Common myeloid progenitor, CD34-positive (primary cell): Measurements from ENCODE around the gene DNAJC21.
"Not testable (repeated sequence)": the region's sequence is repeated elsewhere in the genome, so short reads cannot be mapped to it uniquely, and the experiment has no call there.

Experiments used
- CTCF ChIA-PET: fragments of 350-600 bp; sonication (Branson Sonifier 250); formaldehyde crosslinking; loops from one replicate; lab custom pipeline; 2021; ENCODE audit warnings: antibody characterized with exemption; lab: Charles Lee
- POLR2A ChIA-PET: fragments of 350-600 bp; sonication (Branson Sonifier 250); formaldehyde crosslinking; loops from one replicate; lab custom pipeline; 2021; ENCODE audit warnings: antibody characterized with exemption; lab: Charles Lee
- DNase-seq, 3 donors: peaks; one replicate each; pipeline versions ENCODE4 v3.0.0 to v3.0.0-alpha.2; 2013
- H3K27ac ChIP-seq, 2 experiments: 1 replicate in 1 of 2; 2 replicates in 1 of 2; pipeline ENCODE4 v1.7.0; 2013; ENCODE audit warnings: inconsistent platforms in 2 of 2, low read length in 2 of 2, mild to moderate bottlenecking in 2 of 2, low read depth in 1 of 2, moderate library complexity in 1 of 2; ENCODE audit not compliant: severe bottlenecking in 2 of 2, insufficient read depth in 1 of 2, poor library complexity in 1 of 2
- H3K27me3 ChIP-seq, 5 experiments: replicated peaks in 2 of 5; 1 replicate in 3 of 5; 2 replicates in 2 of 5; pipeline versions ENCODE4 v1.6.1 to v1.7.0; 2013; ENCODE audit warnings: low read length in 4 of 5, mild to moderate bottlenecking in 2 of 5, moderate library complexity in 2 of 5, inconsistent platforms in 1 of 5; ENCODE audit not compliant: insufficient read depth in 5 of 5, control insufficient read depth in 4 of 5
- H3K36me3 ChIP-seq, 4 experiments: 1 replicate in 2 of 4; 2 replicates in 2 of 4; pipeline versions ENCODE4 v1.6.1 to v1.7.0; 2013; ENCODE audit warnings: low read length in 3 of 4, control low read depth in 1 of 4, mild to moderate bottlenecking in 1 of 4; ENCODE audit not compliant: control insufficient read depth in 4 of 4, insufficient read depth in 4 of 4
- H3K4me1 ChIP-seq, 4 experiments: 1 replicate in 3 of 4; 2 replicates in 1 of 4; pipeline versions ENCODE4 v1.6.1 to v1.7.1; 2013; ENCODE audit warnings: low read length in 3 of 4, mild to moderate bottlenecking in 3 of 4, control low read depth in 1 of 4, inconsistent platforms in 1 of 4, moderate library complexity in 1 of 4; ENCODE audit not compliant: control insufficient read depth in 4 of 4, insufficient read depth in 4 of 4; ENCODE audit errors: control extremely low read depth in 1 of 4
- H3K4me3 ChIP-seq, 7 experiments: 1 replicate in 4 of 7; 2 replicates in 3 of 7; pipeline versions ENCODE4 v1.5.1 to v1.7.0; 2013; ENCODE audit warnings: mild to moderate bottlenecking in 7 of 7, low read length in 6 of 7, moderate library complexity in 6 of 7, inconsistent platforms in 2 of 7, low read depth in 2 of 7, control low read depth in 1 of 7; ENCODE audit not compliant: insufficient read depth in 4 of 7, control insufficient read depth in 1 of 7; ENCODE audit errors: extremely low read depth in 1 of 7
- H3K9me3 ChIP-seq, 5 experiments: 1 replicate in 4 of 5; 2 replicates in 1 of 5; pipeline versions ENCODE4 v1.6.1 to v1.7.1; 2013; ENCODE audit warnings: low read length in 4 of 5, mild to moderate bottlenecking in 2 of 5, inconsistent platforms in 1 of 5, low read depth in 1 of 5, moderate library complexity in 1 of 5; ENCODE audit not compliant: control insufficient read depth in 4 of 5, insufficient read depth in 2 of 5; ENCODE audit errors: control extremely low read depth in 1 of 5
- WGBS: methylation state at CpG from one replicate; pipeline ENCODE4 v1.1.5; 2013; ENCODE audit not compliant: insufficient coverage; 5-methylcytosine and 5-hydroxymethylcytosine counted together

DNAJC21 gene

GRCh38 chr5:34916518-34916917 is 12.8 kb upstream of the DNAJC21 start:
- no peak for DNase-seq
- H3K4me3 ChIP-seq: peak overlapping the region in 6 of 7 experiments; percentile 93 to 100 (median 98)
- ChIA-PET CTCF (interaction anchor here (0.8 to 2.4 kb wide), 6 partner anchors 12 to 393 kb away, joined by 3 to 8 read pairs (median 4); partner anchors contain the start of gene DNAJC21), POLR2A (interaction anchor here (3.4 kb wide), 1 partner anchor 13 kb away, joined by 27 read pairs; the partner anchor contains the start of gene DNAJC21)
- no CpG with 5 or more reads among the region's 6 CpGs for WGBS
- H3K27ac ChIP-seq: peak overlapping the region; percentile 80 to 95
- no peaks in the 10 kb centered on the region for H3K9me3 ChIP-seq
- peaks cover 3 to 36% (median 13%) of the 10 kb centered on the region in 4 experiments for H3K36me3 ChIP-seq
- H3K27me3 ChIP-seq: no peaks in the 10 kb centered on the region
- H3K4me1 ChIP-seq: peaks cover 19 to 36% (median 26%) of the 10 kb centered on the region in 4 experiments

GRCh38 chr5:34918025-34918424 is 11.3 kb upstream of the DNAJC21 start:
- H3K4me1 ChIP-seq: peaks cover 19 to 33% (median 26%) of the 10 kb centered on the region in 4 experiments
- peak overlapping the region in 1 of 7 experiments; percentile 100 for H3K4me3 ChIP-seq
- H3K27ac ChIP-seq: peak overlapping the region in 1 of 2 experiments; percentile 25
- H3K36me3 ChIP-seq: peaks cover 3 to 42% (median 15%) of the 10 kb centered on the region in 4 experiments
- CTCF ChIA-PET: interaction anchor here (2.1 kb wide), 1 partner anchor 11 kb away, joined by 8 read pairs; the partner anchor contains the start of gene DNAJC21
- H3K9me3 ChIP-seq: no peaks in the 10 kb centered on the region
- H3K27me3 ChIP-seq: no peaks in the 10 kb centered on the region
- WGBS: no CpG with 5 or more reads among the region's 4 CpGs
- DNase-seq: no peak
- POLR2A ChIA-PET: no interaction called here

- Histone ChIP-seq H3K36me3 (peaks cover 3 to 52% (median 22%) of the 10 kb centered on the region in 4 experiments), H3K4me3 (no peak overlapping the region), H3K4me1 (peaks cover 17 to 26% (median 21%) of the 10 kb centered on the region in 4 experiments), H3K9me3 (no peaks in the 10 kb centered on the region), H3K27ac (no peak overlapping the region), H3K27me3 (no peaks in the 10 kb centered on the region)
- CTCF ChIA-PET: interaction anchor here (0.7 kb wide), 1 partner anchor 433 kb away, joined by 4 read pairs; no protein-coding TSS in a partner anchor
- no CpG with 5 or more reads among the region's 4 CpGs for WGBS
- DNase-seq: peak in 2 of 3 donors; percentile 47 to 58
- POLR2A ChIA-PET: no interaction called here
Observed at GRCh38 chr5:34919077-34919476, 10.3 kb upstream of the DNAJC21 start.

- WGBS: 97% methylated on average over 5 of the region's 9 CpGs
- POLR2A ChIA-PET, H3K4me3 ChIP-seq, H3K27me3 ChIP-seq, DNase-seq, H3K9me3 ChIP-seq, H3K4me1 ChIP-seq: not testable (repeated sequence)
- peak overlapping the region in 1 of 2 experiments; percentile 55 for H3K27ac ChIP-seq
- H3K36me3 ChIP-seq: peaks cover 9 to 79% (median 34%) of the 10 kb centered on the region in 4 experiments
- CTCF ChIA-PET: interaction anchor here (1.6 kb wide), 1 partner anchor 8 kb away, joined by 5 read pairs; the partner anchor contains the start of genes BRIX1 and RAD1
Observed at GRCh38 chr5:34923256-34923655, 6.1 kb upstream of the DNAJC21 start.

- Histone ChIP-seq H3K27ac (peak overlapping the region in 1 of 2 experiments; percentile 55), H3K27me3 (no peaks in the 10 kb centered on the region), H3K9me3 (no peaks in the 10 kb centered on the region), H3K36me3 (peaks cover 9 to 74% (median 32%) of the 10 kb centered on the region in 4 experiments), H3K4me3 (no peak overlapping the region), H3K4me1 (peaks cover 4 to 8% (median 5%) of the 10 kb centered on the region in 4 experiments)
- ChIA-PET CTCF (interaction anchor here (0.9 to 1.6 kb wide), 2 partner anchors 8 to 26 kb away, joined by 4 to 5 read pairs; partner anchors contain the start of genes BRIX1 and RAD1), POLR2A (no interaction called here)
- peak; percentile 30 to 70 (median 67) for DNase-seq
- WGBS: 71% methylated on average over 1 of the region's 3 CpGs
Observed at GRCh38 chr5:34923694-34924461, 5.5 kb upstream of the DNAJC21 start.

- ChIA-PET POLR2A (no interaction called here), CTCF (interaction anchor here (0.9 to 1.6 kb wide), 2 partner anchors 9 to 26 kb away, joined by 4 to 5 read pairs; partner anchors contain the start of genes BRIX1 and RAD1)
- Histone ChIP-seq H3K36me3 (peaks cover 9 to 73% (median 32%) of the 10 kb centered on the region in 4 experiments), H3K9me3 (no peaks in the 10 kb centered on the region), H3K27ac (peak overlapping the region in 1 of 2 experiments; percentile 55), H3K4me3 (no peak overlapping the region), H3K4me1 (peaks cover 6 to 10% (median 7%) of the 10 kb centered on the region in 4 experiments), H3K27me3 (no peaks in the 10 kb centered on the region)
- DNase-seq: no peak
Observed at GRCh38 chr5:34924462-34924765, 4.9 kb upstream of the DNAJC21 start.
